ENCODE results near the gene FOXO3.

The FOXO3 gene

DNA sequence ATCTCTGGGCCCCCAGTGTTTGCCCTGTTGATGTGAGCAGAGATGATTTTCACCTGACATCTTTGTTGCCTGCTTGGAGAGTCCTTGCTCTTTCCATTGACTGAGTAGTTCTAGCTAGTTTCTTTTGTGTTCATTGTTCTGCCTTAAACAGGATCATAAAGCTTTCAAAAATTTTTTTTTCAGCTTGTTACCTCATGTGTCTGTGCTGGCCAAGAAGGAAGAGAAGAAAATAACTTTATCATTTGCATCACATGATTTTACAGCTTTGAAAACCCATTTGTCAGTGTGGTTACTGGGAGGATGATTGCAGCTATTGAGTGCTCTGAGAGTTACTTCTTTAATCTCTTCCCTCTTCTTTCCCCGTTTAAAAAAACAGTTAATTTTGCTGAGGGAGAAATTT is 16.0 kb downstream of the FOXO3 start:
- no peak overlapping the region for H3K27ac ChIP-seq (ENCODE audit: low read length)
- H3K9me3 ChIP-seq (ENCODE audit: control insufficient read depth in 2 of 2, low read length in 2 of 2), result no peaks in the 10 kb centered on the region
- H3K4me3 ChIP-seq (ENCODE audit: low read length in 2 of 2), result no peak overlapping the region
- no peaks in the 10 kb centered on the region for H3K27me3 ChIP-seq (ENCODE audit: control insufficient read depth in 1 of 2, insufficient read depth in 2 of 2, low read length in 2 of 2)
- no peak overlapping the region for H3K9ac ChIP-seq (ENCODE audit: low read length in 2 of 2)
- H3K36me3 ChIP-seq (ENCODE audit: control insufficient read depth in 2 of 2, insufficient read depth in 2 of 2, low read length in 2 of 2), result peaks cover 0 to 6% of the 10 kb centered on the region in 2 donors
- H3K4me1 ChIP-seq (ENCODE audit: control insufficient read depth, insufficient read depth, low read length), result peaks cover 41% of the 10 kb centered on the region

DNA sequence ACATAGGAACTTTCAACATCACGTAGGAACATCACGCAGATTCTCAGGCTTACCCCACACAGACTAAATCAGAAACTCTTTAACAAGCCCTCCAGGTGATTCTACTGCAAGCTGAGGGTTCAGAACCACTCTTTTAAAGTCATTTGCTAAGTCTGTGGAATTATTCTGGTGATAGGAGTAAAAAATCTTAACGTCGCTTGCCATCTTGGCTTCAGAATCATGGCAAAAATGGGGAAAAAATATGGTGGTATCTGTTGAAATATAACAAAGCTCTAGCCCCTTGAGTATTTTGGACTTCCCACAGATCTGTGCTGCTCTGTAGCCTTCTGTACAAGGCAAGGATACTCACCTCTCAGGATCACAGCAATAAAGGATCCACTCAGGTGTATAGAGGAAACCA is 17.4 kb downstream of the FOXO3 start:
- Histone ChIP-seq H3K27ac (ENCODE audit: low read length) (no peak overlapping the region), H3K27me3 (ENCODE audit: control insufficient read depth in 1 of 2, insufficient read depth in 2 of 2, low read length in 2 of 2) (no peaks in the 10 kb centered on the region), H3K4me1 (ENCODE audit: control insufficient read depth, insufficient read depth, low read length) (peaks cover 53% of the 10 kb centered on the region), H3K36me3 (ENCODE audit: control insufficient read depth in 2 of 2, insufficient read depth in 2 of 2, low read length in 2 of 2) (peaks cover 0 to 2% of the 10 kb centered on the region in 2 donors), H3K9ac (ENCODE audit: low read length in 2 of 2) (no peak overlapping the region), H3K9me3 (ENCODE audit: control insufficient read depth in 2 of 2, low read length in 2 of 2) (no peaks in the 10 kb centered on the region), H3K4me3 (ENCODE audit: low read length in 2 of 2) (no peak overlapping the region)

DNA sequence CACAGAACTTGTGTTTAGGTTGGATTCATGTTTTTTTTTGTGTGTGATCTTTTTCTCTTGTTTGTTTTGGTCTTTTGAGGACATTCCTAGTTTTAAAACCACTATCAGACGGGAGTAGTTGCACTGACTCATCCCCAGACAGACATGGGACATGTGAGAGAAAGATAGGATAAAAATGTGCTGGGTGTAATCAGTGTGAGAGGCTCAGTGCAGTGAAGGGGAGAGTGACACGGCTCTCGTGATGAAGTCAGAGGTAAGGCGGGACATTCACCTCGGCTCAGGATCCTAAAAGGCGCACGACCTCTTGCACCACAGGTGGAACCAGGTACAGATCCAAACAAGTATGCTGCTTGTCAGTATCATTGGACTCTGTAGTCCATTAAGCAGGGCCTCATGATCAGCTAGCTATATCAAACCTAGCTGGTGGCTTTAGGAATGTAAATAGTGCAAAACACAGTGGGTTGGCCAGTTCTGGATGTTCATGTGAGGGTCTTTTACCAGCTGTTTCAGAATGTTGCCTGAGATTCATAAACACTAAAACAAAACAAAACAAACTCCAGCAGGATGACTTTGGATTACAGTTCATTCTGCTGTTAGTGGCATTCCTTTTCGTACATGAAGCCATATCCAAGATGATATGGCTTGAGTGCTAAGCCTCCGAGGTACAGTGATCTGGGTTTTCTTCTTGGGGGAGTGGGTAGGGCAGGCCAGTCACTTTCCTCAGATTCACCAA is 18.0 kb downstream of the FOXO3 start:
- Histone ChIP-seq H3K4me1 (ENCODE audit: control insufficient read depth, insufficient read depth, low read length) (peaks cover 59% of the 10 kb centered on the region), H3K27ac (ENCODE audit: low read length) (no peak overlapping the region), H3K9ac (ENCODE audit: low read length in 2 of 2) (no peak overlapping the region), H3K36me3 (ENCODE audit: control insufficient read depth in 2 of 2, insufficient read depth in 2 of 2, low read length in 2 of 2) (peaks cover 0 to 2% of the 10 kb centered on the region in 2 donors), H3K9me3 (ENCODE audit: control insufficient read depth in 2 of 2, low read length in 2 of 2) (no peaks in the 10 kb centered on the region), H3K4me3 (ENCODE audit: low read length in 2 of 2) (no peak overlapping the region), H3K27me3 (ENCODE audit: control insufficient read depth in 1 of 2, insufficient read depth in 2 of 2, low read length in 2 of 2) (no peaks in the 10 kb centered on the region)

- Histone ChIP-seq H3K9me3 (ENCODE audit: control insufficient read depth in 2 of 2, low read length in 2 of 2) (no peaks in the 10 kb centered on the region), H3K4me3 (ENCODE audit: low read length in 2 of 2) (no peak overlapping the region), H3K9ac (ENCODE audit: low read length in 2 of 2) (no peak overlapping the region), H3K36me3 (ENCODE audit: control insufficient read depth in 2 of 2, insufficient read depth in 2 of 2, low read length in 2 of 2) (peaks cover 0 to 2% of the 10 kb centered on the region in 2 donors), H3K4me1 (ENCODE audit: control insufficient read depth, insufficient read depth, low read length) (peaks cover 61% of the 10 kb centered on the region), H3K27ac (ENCODE audit: low read length) (no peak overlapping the region), H3K27me3 (ENCODE audit: control insufficient read depth in 1 of 2, insufficient read depth in 2 of 2, low read length in 2 of 2) (no peaks in the 10 kb centered on the region)
Measured at GRCh38 chr6:108579328-108579721, 18.6 kb downstream of the FOXO3 start.

GRCh38 chr6:108580646-108581045 is 19.9 kb downstream of the FOXO3 start:
- Histone ChIP-seq H3K4me3 (ENCODE audit: low read length in 2 of 2) (peak overlapping the region; percentile 5 to 56), H3K9me3 (ENCODE audit: control insufficient read depth in 2 of 2, low read length in 2 of 2) (no peaks in the 10 kb centered on the region), H3K9ac (ENCODE audit: low read length in 2 of 2) (no peak overlapping the region), H3K27me3 (ENCODE audit: control insufficient read depth in 1 of 2, insufficient read depth in 2 of 2, low read length in 2 of 2) (no peaks in the 10 kb centered on the region), H3K27ac (ENCODE audit: low read length) (peak overlapping the region; percentile 59), H3K4me1 (ENCODE audit: control insufficient read depth, insufficient read depth, low read length) (peaks cover 68% of the 10 kb centered on the region), H3K36me3 (ENCODE audit: control insufficient read depth in 2 of 2, insufficient read depth in 2 of 2, low read length in 2 of 2) (peaks cover 0 to 2% of the 10 kb centered on the region in 2 donors)

- H3K27ac ChIP-seq (ENCODE audit: low read length), result peak overlapping the region; percentile 59
- H3K4me3 ChIP-seq (ENCODE audit: low read length in 2 of 2), result peak overlapping the region; percentile 5 to 56
- peaks cover 0 to 2% of the 10 kb centered on the region in 2 donors for H3K36me3 ChIP-seq (ENCODE audit: control insufficient read depth in 2 of 2, insufficient read depth in 2 of 2, low read length in 2 of 2)
- peaks cover 72% of the 10 kb centered on the region for H3K4me1 ChIP-seq (ENCODE audit: control insufficient read depth, insufficient read depth, low read length)
- no peak overlapping the region for H3K9ac ChIP-seq (ENCODE audit: low read length in 2 of 2)
- no peaks in the 10 kb centered on the region for H3K27me3 ChIP-seq (ENCODE audit: control insufficient read depth in 1 of 2, insufficient read depth in 2 of 2, low read length in 2 of 2)
- no peaks in the 10 kb centered on the region for H3K9me3 ChIP-seq (ENCODE audit: control insufficient read depth in 2 of 2, low read length in 2 of 2)
Measured at GRCh38 chr6:108581237-108581931, 20.7 kb downstream of the FOXO3 start.

DNA sequence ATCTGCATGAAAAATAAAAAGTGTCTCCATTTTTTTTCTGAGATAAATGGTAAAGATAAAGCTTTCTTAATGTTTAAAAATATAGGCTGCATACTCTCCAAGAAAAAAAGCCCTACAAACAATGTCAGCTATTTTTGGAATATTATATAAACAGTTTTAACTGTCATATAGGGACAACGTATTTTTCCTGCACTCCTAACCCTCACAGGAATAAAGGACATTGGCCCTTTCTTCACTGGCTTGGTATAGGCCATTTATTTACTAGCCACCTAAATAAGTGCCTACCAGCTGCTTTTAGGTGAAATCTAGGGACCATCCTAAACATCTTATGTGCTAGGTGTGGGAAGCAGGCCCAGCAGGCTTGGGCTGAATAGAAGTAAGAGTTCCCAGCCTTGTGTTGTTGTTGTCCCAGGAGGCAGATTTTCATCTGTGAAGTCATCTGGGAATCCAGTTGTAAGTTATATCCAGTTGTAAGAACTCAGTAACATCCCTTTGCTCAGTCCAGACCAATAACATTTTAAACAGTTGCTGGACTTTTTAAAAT is 21.3 kb downstream of the FOXO3 start:
- Histone ChIP-seq H3K27me3 (ENCODE audit: control insufficient read depth in 1 of 2, insufficient read depth in 2 of 2, low read length in 2 of 2) (no peaks in the 10 kb centered on the region), H3K4me1 (ENCODE audit: control insufficient read depth, insufficient read depth, low read length) (peaks cover 74% of the 10 kb centered on the region), H3K4me3 (ENCODE audit: low read length in 2 of 2) (peak overlapping the region; percentile 4 to 34)

GRCh38 chr6:108582618-108583017 is 21.9 kb downstream of the FOXO3 start:
- Histone ChIP-seq H3K4me1 (ENCODE audit: control insufficient read depth, insufficient read depth, low read length) (peaks cover 74% of the 10 kb centered on the region), H3K9me3 (ENCODE audit: control insufficient read depth in 2 of 2, low read length in 2 of 2) (no peaks in the 10 kb centered on the region), H3K4me3 (ENCODE audit: low read length in 2 of 2) (no peak overlapping the region), H3K36me3 (ENCODE audit: control insufficient read depth in 2 of 2, insufficient read depth in 2 of 2, low read length in 2 of 2) (peaks cover 0 to 2% of the 10 kb centered on the region in 2 donors), H3K9ac (ENCODE audit: low read length in 2 of 2) (no peak overlapping the region), H3K27me3 (ENCODE audit: control insufficient read depth in 1 of 2, insufficient read depth in 2 of 2, low read length in 2 of 2) (no peaks in the 10 kb centered on the region), H3K27ac (ENCODE audit: low read length) (peak overlapping the region; percentile 77)

More for the DNA sequence above, 21.3 kb downstream of the FOXO3 start:
- H3K36me3 ChIP-seq (ENCODE audit: control insufficient read depth in 2 of 2, insufficient read depth in 2 of 2, low read length in 2 of 2), result peaks cover 0 to 2% of the 10 kb centered on the region in 2 donors
- H3K27ac ChIP-seq (ENCODE audit: low read length), result peak overlapping the region; percentile 77
- no peaks in the 10 kb centered on the region for H3K9me3 ChIP-seq (ENCODE audit: control insufficient read depth in 2 of 2, low read length in 2 of 2)
- H3K9ac ChIP-seq (ENCODE audit: low read length in 2 of 2), result no peak overlapping the region

GRCh38 chr6:108584323-108584722 is 23.6 kb downstream of the FOXO3 start:
- Histone ChIP-seq H3K4me1 (ENCODE audit: control insufficient read depth, insufficient read depth, low read length) (peaks cover 76% of the 10 kb centered on the region), H3K9me3 (ENCODE audit: control insufficient read depth in 2 of 2, low read length in 2 of 2) (no peaks in the 10 kb centered on the region), H3K27ac (ENCODE audit: low read length) (peak overlapping the region; percentile 77)

GRCh38 chr6:108585359-108585758 is 24.6 kb downstream of the FOXO3 start:
- H3K9me3 ChIP-seq (ENCODE audit: control insufficient read depth in 2 of 2, low read length in 2 of 2), result no peaks in the 10 kb centered on the region
- no peaks in the 10 kb centered on the region for H3K36me3 ChIP-seq (ENCODE audit: control insufficient read depth in 2 of 2, insufficient read depth in 2 of 2, low read length in 2 of 2)
- H3K27me3 ChIP-seq (ENCODE audit: control insufficient read depth in 1 of 2, insufficient read depth in 2 of 2, low read length in 2 of 2), result no peaks in the 10 kb centered on the region
- no peak overlapping the region for H3K4me3 ChIP-seq (ENCODE audit: low read length in 2 of 2)
- H3K4me1 ChIP-seq (ENCODE audit: control insufficient read depth, insufficient read depth, low read length), result peaks cover 79% of the 10 kb centered on the region
- no peak overlapping the region for H3K9ac ChIP-seq (ENCODE audit: low read length in 2 of 2)
- H3K27ac ChIP-seq (ENCODE audit: low read length), result peak overlapping the region; percentile 61

More at GRCh38 chr6:108584323-108584722, 23.6 kb downstream of the FOXO3 start:
- no peak overlapping the region for H3K4me3 ChIP-seq (ENCODE audit: low read length in 2 of 2)
- no peaks in the 10 kb centered on the region for H3K27me3 ChIP-seq (ENCODE audit: control insufficient read depth in 1 of 2, insufficient read depth in 2 of 2, low read length in 2 of 2)
- no peak overlapping the region for H3K9ac ChIP-seq (ENCODE audit: low read length in 2 of 2)
- no peaks in the 10 kb centered on the region for H3K36me3 ChIP-seq (ENCODE audit: control insufficient read depth in 2 of 2, insufficient read depth in 2 of 2, low read length in 2 of 2)
